HG02763 (cell line): ENCODE data around the gene SGMS2.
"Not testable (repeated sequence)": the region's sequence is repeated elsewhere in the genome, so short reads cannot be mapped to it uniquely, and the experiment has no call there.

ENCODE experiments used
- ATAC-seq: cut with Tn5 transposase; IDR thresholded peaks from one replicate; pipeline ENCODE4 v1.9.1; 2021; ENCODE audit warnings: mild to moderate bottlenecking, moderate library complexity; ENCODE audit not compliant: unreplicated experiment

SGMS2 gene

GRCh38 chr4:107906458-107907100 lies 81.8 kb downstream of the SGMS2 start:
- no peak for ATAC-seq

- no peak for ATAC-seq
Measured at GRCh38 chr4:107908377-107908776, 83.6 kb downstream of the SGMS2 start.

GRCh38 chr4:107913283-107913899 lies 88.7 kb downstream of the SGMS2 start:
- ATAC-seq = peak; percentile 73

DNA sequence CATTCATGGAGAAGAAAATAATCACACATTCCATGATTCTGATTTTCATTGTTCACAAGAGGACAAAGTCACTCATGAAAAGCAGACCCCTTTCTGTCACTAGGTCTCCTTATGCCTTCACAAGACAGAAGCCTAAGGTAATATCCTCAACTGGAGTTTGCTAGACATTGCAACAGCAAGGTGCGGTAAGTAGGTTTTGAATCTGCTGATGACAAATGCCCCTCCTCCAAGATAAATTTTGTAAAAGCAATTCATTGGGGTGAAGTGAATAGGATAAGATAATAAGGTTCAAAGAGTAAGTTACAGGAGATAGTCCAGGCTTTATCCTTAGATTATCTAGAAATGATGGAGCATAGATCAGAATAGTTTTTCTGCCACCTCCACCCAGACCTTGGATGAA lies 90.5 kb downstream of the SGMS2 start:
- no peak for ATAC-seq

- ATAC-seq = no peak
Measured at GRCh38 chr4:107916623-107917022, 91.9 kb downstream of the SGMS2 start.

GRCh38 chr4:107917500-107917899 lies 92.8 kb downstream of the SGMS2 start:
- no peak for ATAC-seq

DNA sequence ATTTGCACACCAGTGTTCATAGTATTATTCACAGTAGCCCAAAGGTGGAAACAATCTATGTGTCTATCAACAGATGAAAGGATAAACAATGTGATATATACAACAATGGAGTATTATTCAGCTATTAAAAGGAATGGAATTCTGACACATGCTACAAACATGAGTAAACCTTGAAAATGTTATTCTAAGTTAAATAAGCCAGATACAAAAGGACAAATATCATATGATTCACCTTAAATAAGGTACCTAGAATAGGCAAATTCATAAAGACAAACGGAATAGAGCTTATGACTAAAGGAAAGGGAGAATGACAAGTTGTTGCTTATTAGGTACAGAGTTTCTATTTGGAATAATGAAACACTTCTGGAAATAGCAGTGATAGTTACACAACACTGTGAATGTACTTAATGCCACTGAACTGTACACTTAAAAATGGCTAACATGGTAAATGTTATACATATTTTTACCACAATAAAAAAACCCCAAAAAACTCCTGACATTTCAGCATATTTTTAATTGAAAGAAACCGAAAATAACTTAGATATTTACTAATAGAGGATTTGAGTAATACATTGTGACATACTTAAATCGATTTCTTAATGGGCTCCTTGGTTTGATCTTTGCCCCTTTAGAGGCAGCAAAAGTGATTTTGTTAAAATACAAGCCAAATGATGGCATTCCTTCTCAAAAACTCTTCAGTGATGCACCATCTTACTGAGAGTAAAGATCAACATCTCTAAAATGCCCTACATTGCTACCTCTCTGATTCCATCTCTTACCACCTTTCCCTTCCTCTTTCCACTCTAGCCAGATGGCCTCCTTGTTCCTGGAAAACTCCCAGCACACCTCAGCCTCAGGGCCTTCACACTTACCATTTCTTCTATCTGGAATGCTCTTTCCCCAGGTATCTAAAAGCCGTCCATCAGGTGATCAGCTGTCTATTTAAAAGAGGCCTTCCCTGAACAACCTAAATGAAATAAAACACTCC lies 98.0 kb downstream of the SGMS2 start:
- ATAC-seq = no peak

DNA sequence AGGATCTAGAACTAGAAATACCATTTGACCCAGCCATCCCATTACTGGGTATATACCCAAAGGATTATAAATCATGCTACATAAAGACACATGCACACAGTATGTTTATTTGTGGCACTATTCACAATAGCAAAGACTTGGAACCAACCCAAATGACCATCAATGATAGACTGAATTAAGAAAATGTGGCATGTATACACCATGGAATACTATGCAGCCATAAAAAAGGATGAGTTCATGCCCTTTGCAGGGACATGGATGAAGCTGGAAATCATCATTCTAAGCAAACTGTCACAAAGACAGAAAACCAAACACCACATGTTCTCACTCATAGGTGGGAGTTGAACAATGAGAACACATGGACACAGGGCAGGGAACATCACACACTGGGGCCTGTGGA lies 101.0 kb downstream of the SGMS2 start:
- ATAC-seq = not testable (repeated sequence)

GRCh38 chr4:107926875-107927274 lies 102.1 kb downstream of the SGMS2 start:
- not testable (repeated sequence) for ATAC-seq

DNA sequence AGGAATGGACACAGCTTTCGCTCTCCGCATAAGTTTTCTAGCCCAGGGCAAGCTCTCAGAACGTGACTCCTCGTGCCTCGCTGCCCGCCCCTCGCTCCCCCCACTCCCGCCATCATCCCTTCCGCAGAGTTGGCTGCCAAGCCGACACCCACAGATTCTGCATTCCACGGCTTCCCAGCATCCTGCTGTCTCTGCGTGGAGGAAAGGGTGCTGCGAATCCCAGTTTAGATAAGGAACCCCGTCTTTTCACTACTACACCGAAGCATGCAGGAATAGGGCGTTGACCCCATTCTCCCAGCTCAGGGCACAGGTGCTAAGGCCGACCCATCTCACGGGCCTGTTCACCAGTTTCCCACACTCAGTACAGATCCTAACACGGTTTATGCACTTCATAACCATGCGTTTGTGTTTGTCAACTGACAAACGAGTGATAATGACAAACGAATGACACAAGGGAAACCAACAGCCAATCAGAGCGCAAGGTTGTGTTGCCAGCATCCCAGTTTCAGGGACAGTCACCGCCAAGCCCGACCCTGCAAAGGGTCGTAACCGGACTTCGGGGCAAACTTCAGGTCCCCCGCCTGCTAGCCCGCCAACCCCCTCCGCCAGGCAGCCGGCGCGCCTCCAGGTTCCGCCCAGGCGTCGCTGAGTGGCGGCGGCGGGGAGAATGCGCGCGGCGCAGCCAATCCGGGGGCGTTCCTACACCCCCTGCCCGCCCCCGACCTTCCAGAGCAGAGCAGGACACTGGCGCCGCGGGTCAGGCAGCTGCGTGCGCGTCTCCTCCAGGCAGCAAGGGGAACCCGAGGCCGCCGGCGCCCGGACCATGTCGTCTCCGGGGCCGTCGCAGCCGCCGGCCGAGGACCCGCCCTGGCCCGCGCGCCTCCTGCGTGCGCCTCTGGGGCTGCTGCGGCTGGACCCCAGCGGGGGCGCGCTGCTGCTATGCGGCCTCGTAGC lies 106.4 kb downstream of the SGMS2 start, which contains the start of gene CYP2U1:
TSS of gene CYP2U1 (plus strand) at position 729 of the 954 bp plus-strand sequence. CDS start at position 824, 95 bp downstream.
- peak; percentile 95 for ATAC-seq

GRCh38 chr4:107931775-107932321 lies 107.1 kb downstream of the SGMS2 start:
- peak; percentile 17 for ATAC-seq

DNA sequence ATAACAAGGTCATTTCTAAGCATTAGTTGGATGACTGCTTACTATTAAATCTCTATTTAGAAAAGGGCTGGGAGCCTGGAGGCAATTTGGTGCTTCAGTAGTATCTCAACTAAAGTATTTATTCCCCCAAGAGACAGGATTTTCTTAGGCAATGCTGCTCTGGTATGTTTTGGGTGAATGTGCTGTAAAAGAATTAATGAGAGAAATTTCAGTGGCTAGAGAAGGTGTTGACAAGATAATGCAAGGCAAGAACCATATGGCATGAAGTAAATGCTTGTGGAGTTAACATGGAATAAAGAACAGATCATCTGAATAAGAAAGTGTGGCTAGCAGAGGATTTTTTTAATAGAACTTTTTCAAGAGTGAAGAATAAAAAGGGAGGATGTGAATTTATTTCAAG lies 110.5 kb downstream of the SGMS2 start:
- ATAC-seq = no peak

DNA sequence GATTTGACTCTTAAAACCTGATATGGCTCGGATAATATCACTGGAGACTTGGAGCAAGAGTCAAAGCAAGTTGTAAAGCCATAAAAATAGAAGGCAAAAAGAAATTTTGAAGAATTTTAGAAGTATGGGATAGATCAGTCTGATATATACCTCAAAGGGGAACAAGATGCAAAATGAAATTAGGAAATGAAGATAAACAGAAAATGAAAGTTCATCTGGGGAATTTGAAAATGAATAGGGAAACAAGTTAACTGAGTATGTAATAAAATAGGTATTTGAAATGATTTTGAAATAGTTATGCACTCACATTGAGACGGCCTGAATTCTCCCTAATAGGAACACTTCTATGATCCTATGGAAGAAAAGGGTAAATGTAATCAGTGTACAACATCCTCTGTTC lies 112.3 kb downstream of the SGMS2 start:
- no peak for ATAC-seq

DNA sequence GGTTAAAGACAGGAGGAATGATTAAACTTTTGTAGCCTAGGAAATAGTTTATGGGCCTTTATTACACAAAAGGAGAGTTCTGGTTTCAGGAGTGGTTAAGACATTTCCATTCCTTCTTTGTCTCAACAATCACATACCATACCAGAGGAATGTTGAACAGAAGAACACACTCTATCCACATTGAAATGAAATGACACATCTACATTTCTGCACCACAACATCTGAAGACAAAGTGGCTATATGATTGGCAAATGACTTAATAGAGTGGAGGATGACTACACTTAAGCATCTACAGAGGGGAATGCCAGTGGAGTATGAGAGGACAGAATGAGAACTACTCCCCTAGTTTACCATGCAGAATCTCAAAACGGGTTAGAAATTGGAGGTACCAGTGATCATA lies 114.6 kb downstream of the SGMS2 start:
- ATAC-seq = no peak

- ATAC-seq = no peak
Measured at GRCh38 chr4:107945809-107946208, 121.1 kb downstream of the SGMS2 start.

DNA sequence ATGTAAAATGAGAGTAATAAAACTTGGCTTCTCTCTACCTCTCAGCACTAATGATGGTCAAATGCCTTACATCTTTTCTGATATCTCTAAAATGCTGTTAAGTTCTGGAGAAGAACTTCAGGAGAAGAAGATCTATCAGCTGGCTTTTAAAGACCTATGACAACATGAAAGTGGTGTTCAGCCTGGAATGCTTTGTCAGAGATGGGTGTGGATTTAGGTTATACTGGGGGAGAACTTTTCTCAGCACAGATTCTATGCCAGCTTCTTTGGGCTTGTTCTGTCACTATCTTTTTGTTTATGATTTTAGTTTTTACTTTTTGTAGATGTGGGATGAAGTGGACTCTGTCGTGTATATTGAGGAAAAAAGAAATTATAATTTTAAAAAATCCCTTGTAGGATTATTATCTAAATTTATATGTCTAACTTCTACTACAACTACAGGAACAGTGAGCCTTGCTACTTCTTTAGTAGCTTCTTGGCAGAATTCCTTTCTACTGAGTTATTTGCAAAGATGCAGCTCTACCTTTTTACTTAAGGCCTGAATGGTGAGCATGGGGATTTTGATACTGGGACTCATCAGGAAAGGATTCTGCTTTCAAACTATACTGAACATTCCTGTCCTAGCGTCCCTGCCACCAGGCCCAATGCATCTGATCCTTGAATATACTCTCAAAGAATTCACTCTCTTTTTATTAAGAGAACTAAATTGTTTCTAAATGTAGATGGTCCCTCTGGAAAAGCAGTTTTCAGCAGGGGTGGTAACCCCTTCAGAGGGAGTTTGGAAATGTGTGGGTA lies 126.2 kb downstream of the SGMS2 start:
- ATAC-seq = no peak

- no peak for ATAC-seq
Measured at GRCh38 chr4:107951551-107951950, 126.8 kb downstream of the SGMS2 start.

GRCh38 chr4:107956011-107956410 lies 131.3 kb downstream of the SGMS2 start:
- ATAC-seq = no peak
